Osteoblast (primary cell): ENCODE results near the gene ATF5. TPM values are rescaled to one million over a fixed set of nuclear protein-coding genes. Genes with fewer than 3 reads are reported as not detected.
A peak's percentile ranks its signal among the peaks of the same experiment; 100 is the strongest.

Experiments
- DNase-seq: peaks from one replicate; pipeline ENCODE4 v3.0.0; 2011; ENCODE audit warnings: low spot score, mixed read lengths; ENCODE audit not compliant: insufficient read length; ENCODE audit errors: missing footprints
- H2AFZ ChIP-seq: 2 replicates; pipeline ENCODE4 v1.6.0; 2011; ENCODE audit warnings: mild to moderate bottlenecking, low read length
- H3K27ac ChIP-seq: 2 replicates; pipeline ENCODE4 v1.5.1; 2011; ENCODE audit warnings: mild to moderate bottlenecking, low read depth, low read length, moderate library complexity
- H3K27me3 ChIP-seq: 2 replicates; pipeline ENCODE4 v1.6.0; 2012; ENCODE audit warnings: mild to moderate bottlenecking, control low read depth, inconsistent platforms, low read length, moderate library complexity; ENCODE audit not compliant: insufficient read depth
- H3K36me3 ChIP-seq: 2 replicates; pipeline ENCODE4 v1.5.1; 2011; ENCODE audit warnings: mild to moderate bottlenecking, low read length, control low read depth, moderate library complexity; ENCODE audit not compliant: insufficient read depth
- H3K4me1 ChIP-seq: 2 replicates; pipeline ENCODE4 v1.5.1; 2011; ENCODE audit warnings: mild to moderate bottlenecking, low read length, control low read depth, moderate library complexity; ENCODE audit not compliant: insufficient read depth
- H3K4me2 ChIP-seq: 2 replicates; pipeline ENCODE4 v1.6.0; 2011; ENCODE audit warnings: mild to moderate bottlenecking, low read length; ENCODE audit not compliant: insufficient read depth
- H3K4me3 ChIP-seq: fragments of 200-600 bp; sonication (generic); 3 replicates; pipeline ENCODE4 v1.5.1; 2012; ENCODE audit warnings: mild to moderate bottlenecking, low read length, inconsistent platforms; ENCODE audit not compliant: insufficient read depth
- H3K79me2 ChIP-seq: 2 replicates; pipeline ENCODE4 v1.6.0; 2012; ENCODE audit warnings: mild to moderate bottlenecking, low read length, control low read depth, inconsistent platforms; ENCODE audit not compliant: insufficient read depth
- H3K9me3 ChIP-seq: 2 replicates; pipeline ENCODE4 v1.5.1; 2011; ENCODE audit warnings: low read depth, low read length, control low read depth
- H4K20me1 ChIP-seq: 2 replicates; pipeline ENCODE4 v1.6.0; 2012; ENCODE audit warnings: mild to moderate bottlenecking, low read length, control low read depth; ENCODE audit not compliant: insufficient read depth
- CTCF ChIP-seq: IDR thresholded peaks from 2 replicates; pipeline ENCODE4 v1.5.1; 2011; ENCODE audit warnings: mild to moderate bottlenecking, low read depth, low read length, moderate library complexity; ENCODE audit errors: extremely low read depth
- total RNA-seq: library from RNA; depleted of rRNA; stranded (reverse); fragments of >200 nt; gene quantifications from 2 replicates; pipeline ENCODE4 v1.2.3, GENCODE V29; 2012

ATF5 gene
- total RNA-seq, 1 donor, result 8.3 TPM

DNA sequence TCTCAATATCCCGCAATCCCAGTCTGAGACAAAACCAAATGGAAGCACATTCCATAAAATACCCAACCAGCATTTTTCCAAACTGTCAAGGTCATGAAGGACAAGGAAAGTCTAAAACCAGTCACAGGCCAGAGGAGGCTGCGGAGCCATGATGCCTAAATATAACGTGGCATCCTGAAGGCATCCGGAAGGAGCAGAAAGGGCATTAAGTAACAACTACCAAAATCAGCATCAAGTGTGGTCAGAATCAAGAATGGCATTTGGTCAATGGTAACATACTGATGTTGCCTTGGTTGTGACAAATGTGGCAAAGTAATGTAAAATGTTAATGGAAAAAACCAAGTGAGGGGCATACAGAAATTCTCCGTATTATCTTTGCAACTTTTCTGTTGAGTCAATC, 3.5 kb upstream of the ATF5 start:
- peaks cover 49% of the 10 kb centered on the region for H4K20me1 ChIP-seq

DNA sequence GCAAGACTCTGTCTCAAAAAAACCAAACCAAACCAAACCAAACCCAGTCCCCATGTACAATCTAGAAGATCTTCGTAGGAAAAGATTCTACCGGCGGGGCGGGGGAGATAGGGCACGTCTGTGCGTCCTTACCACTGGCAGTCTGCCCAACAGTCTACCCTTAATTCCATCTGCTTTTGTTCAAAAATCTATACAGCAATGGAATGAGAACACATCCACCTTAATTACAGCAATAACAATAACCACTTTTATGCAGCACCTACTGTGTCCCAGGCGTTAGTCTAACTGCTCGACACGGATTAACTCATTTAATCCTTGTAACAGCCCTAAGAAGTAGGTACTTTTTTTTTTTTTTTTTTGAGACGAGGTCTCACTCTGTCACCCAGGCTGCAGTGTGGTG, 2.5 kb upstream of the ATF5 start:
- H3K4me3 ChIP-seq, result no peak overlapping the region
- no peak for TF ChIP-seq CTCF
- H3K27me3 ChIP-seq, result no peaks in the 10 kb centered on the region
- peaks cover 29% of the 10 kb centered on the region for H3K36me3 ChIP-seq
- peaks cover 74% of the 10 kb centered on the region for H3K79me2 ChIP-seq
- H2AFZ ChIP-seq, result no peak overlapping the region
- DNase-seq, result no peak
- H3K9me3 ChIP-seq, result no peaks in the 10 kb centered on the region
- no peak overlapping the region for H3K4me2 ChIP-seq
- H3K27ac ChIP-seq, result no peak overlapping the region
- peaks cover 41% of the 10 kb centered on the region for H4K20me1 ChIP-seq
- H3K4me1 ChIP-seq, result peaks cover 13% of the 10 kb centered on the region

More for the DNA sequence above, 3.5 kb upstream of the ATF5 start:
- no peak overlapping the region for H2AFZ ChIP-seq
- no peaks in the 10 kb centered on the region for H3K27me3 ChIP-seq
- H3K4me1 ChIP-seq, result peaks cover 13% of the 10 kb centered on the region
- no peak overlapping the region for H3K4me2 ChIP-seq
- no peak overlapping the region for H3K4me3 ChIP-seq
- no peak for TF ChIP-seq CTCF
- no peaks in the 10 kb centered on the region for H3K9me3 ChIP-seq
- H3K36me3 ChIP-seq, result peaks cover 33% of the 10 kb centered on the region
- H3K79me2 ChIP-seq, result peaks cover 84% of the 10 kb centered on the region
- DNase-seq, result no peak
- H3K27ac ChIP-seq, result no peak overlapping the region

DNA sequence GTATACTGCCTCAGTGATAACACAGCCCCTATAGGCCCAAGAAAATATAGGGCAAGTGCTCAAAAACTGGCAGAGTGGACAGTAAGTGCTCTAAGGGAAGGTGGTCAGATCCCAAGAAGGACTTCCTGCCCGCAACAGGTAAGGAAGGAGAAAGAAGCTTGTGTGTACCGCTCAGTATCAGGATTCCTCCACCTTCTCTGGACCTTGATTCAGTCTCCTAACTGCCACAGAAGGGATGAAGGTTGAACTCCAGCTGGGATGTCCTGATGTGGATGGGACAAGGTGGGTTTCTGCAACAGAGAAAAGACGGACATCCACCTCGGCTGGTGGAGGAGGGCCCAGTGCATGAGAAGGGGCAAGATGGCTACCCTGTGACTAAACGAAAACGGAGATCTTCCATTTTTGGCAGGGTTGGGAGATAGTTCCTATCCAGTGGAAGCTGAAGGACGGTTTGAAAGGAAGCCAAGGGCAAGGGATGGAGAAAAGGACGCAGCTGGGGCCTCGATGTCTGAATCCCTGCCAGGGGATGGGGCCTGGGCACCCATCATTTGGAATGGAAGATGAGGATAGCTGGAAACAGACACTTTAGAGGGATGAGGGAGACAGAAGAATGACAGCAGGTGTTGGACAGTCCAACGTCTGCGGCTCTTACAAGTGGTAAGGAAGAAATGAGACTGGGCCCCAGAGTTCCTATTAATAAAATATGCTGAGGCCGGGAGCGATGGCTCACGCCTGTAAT, 1.3 kb upstream of the ATF5 start:
- Histone ChIP-seq H3K9me3 (no peaks in the 10 kb centered on the region), H3K27ac (no peak overlapping the region), H2AFZ (no peak overlapping the region), H3K79me2 (peaks cover 62% of the 10 kb centered on the region), H4K20me1 (peaks cover 33% of the 10 kb centered on the region), H3K36me3 (peaks cover 29% of the 10 kb centered on the region), H3K27me3 (no peaks in the 10 kb centered on the region), H3K4me1 (peaks cover 3% of the 10 kb centered on the region), H3K4me2 (peak overlapping the region; percentile 11), H3K4me3 (no peak overlapping the region)
- no peak for TF ChIP-seq CTCF
- no peak for DNase-seq

DNA sequence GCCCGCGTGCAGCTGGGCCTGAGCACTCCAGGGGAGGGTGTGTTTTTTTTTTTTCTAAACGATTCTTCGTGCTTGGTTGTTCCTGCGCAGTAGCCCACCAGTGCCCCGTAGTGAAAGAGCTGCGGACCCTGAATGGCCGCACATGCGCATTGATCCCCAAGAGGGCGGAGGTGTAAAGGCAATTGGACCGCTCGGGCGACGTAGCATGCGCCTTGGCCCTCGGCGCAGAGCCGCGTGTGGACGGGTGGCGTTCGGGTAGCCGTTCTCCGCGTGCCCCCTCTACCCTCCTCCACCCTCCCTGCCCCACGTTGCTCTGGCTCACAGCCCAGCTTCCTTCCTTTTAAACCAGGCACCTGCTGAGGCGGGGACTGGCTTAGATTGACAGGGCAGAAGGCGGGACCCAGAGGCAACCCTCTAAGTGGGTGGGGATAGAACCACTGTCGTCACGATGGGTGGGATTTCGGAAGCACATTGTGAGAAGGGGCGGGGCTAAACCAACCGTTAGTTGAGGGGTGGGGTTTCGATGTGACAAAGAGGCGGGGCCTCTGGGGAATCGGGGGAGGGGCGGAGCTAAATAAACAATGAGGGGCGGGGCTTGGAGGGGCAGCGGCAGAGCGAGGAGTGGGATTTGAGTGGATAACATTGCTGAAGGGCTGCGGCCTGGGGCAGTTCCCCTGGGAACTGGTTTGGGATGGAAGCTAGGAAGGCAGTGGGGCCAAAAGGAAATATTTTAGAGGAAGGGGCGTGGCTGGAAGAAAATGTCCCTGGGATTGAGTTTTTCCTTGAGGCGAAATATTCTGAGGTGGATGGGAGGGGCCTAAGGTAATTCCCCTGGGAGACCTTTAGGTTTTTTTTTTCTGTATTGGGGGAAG, 842 bp downstream of the ATF5 start:
- H3K9me3 ChIP-seq, result no peaks in the 10 kb centered on the region
- H3K4me2 ChIP-seq, result peak overlapping the region; percentile 83
- peak; percentile 98 for DNase-seq
- H3K27ac ChIP-seq, result peak overlapping the region; percentile 90
- H4K20me1 ChIP-seq, result peaks cover 13% of the 10 kb centered on the region
- no peak for TF ChIP-seq CTCF
- H3K4me3 ChIP-seq, result peak overlapping the region; percentile 91
- H2AFZ ChIP-seq, result peak overlapping the region; percentile 99
- peaks cover 3% of the 10 kb centered on the region for H3K4me1 ChIP-seq
- H3K27me3 ChIP-seq, result no peaks in the 10 kb centered on the region
- peaks cover 41% of the 10 kb centered on the region for H3K79me2 ChIP-seq
- peaks cover 19% of the 10 kb centered on the region for H3K36me3 ChIP-seq
